ENCODE data around the gene ROS1.

ROS1 gene

GRCh38 chr6:117276778-117277316 is 148.9 kb downstream of the ROS1 start:
- Histone ChIP-seq H2BK5ac (ENCODE audit: low read length) (no peak overlapping the region), H3K4me1 (ENCODE audit: control insufficient read depth, low read depth, low read length) (no peaks in the 10 kb centered on the region), H3K4ac (ENCODE audit: low read depth, low read length) (no peak overlapping the region), H3K4me3 (ENCODE audit: low read length) (no peak overlapping the region), H3K27ac (ENCODE audit: low read depth, low read length) (no peak overlapping the region), H3K4me2 (ENCODE audit: low read length) (no peak overlapping the region), H3K9ac (ENCODE audit: low read length) (no peak overlapping the region), H2BK15ac (replicated peaks; ENCODE audit: low read depth) (no peak overlapping the region), H2BK120ac (ENCODE audit: low read depth, low read length) (no peak overlapping the region), H3K56ac (ENCODE audit: low read length) (no peak overlapping the region), H3K18ac (ENCODE audit: low read length) (no peak overlapping the region), H3K23ac (ENCODE audit: low read length) (no peak overlapping the region), H2AK5ac (ENCODE audit: low read length) (no peak overlapping the region), H3K36me3 (ENCODE audit: control insufficient read depth, insufficient read depth, low read length) (no peaks in the 10 kb centered on the region), H3K79me1 (ENCODE audit: low read length) (no peaks in the 10 kb centered on the region), H3K27me3 (ENCODE audit: insufficient read depth, low read length, poor library complexity) (peaks cover 8% of the 10 kb centered on the region), H4K8ac (ENCODE audit: low read depth, low read length) (no peak overlapping the region), H3K79me2 (ENCODE audit: control insufficient read depth, insufficient read depth, low read length) (no peaks in the 10 kb centered on the region), H4K5ac (ENCODE audit: low read length) (no peak overlapping the region)
- no CpG with 5 or more reads among the region's 10 CpGs for WGBS (ENCODE audit: extremely low coverage, insufficient coverage, low lambda C conversion rate)
- no peak for DNase-seq

- H2BK5ac ChIP-seq (ENCODE audit: low read length), result no peak overlapping the region
- no peaks in the 10 kb centered on the region for H3K79me2 ChIP-seq (ENCODE audit: control insufficient read depth, insufficient read depth, low read length)
These were observed 150.0 kb downstream of the ROS1 start for GRCh38 chr6:117275711-117276110.

GRCh38 chr6:117275205-117275604 is 150.5 kb downstream of the ROS1 start:
- no peak overlapping the region for H4K5ac ChIP-seq (ENCODE audit: low read length)
- H4K8ac ChIP-seq (ENCODE audit: low read depth, low read length), result no peak overlapping the region
- H3K18ac ChIP-seq (ENCODE audit: low read length), result no peak overlapping the region
- WGBS (ENCODE audit: extremely low coverage, insufficient coverage, low lambda C conversion rate), result no CpG with 5 or more reads among the region's 9 CpGs
- H3K4me1 ChIP-seq (ENCODE audit: control insufficient read depth, low read depth, low read length), result no peaks in the 10 kb centered on the region
- no peak overlapping the region for H3K23ac ChIP-seq (ENCODE audit: low read length)
- no peak overlapping the region for H3K56ac ChIP-seq (ENCODE audit: low read length)
- H3K36me3 ChIP-seq (ENCODE audit: control insufficient read depth, insufficient read depth, low read length), result no peaks in the 10 kb centered on the region
- no peak overlapping the region for H3K4me2 ChIP-seq (ENCODE audit: low read length)
- no peaks in the 10 kb centered on the region for H3K79me1 ChIP-seq (ENCODE audit: low read length)
- no peak overlapping the region for H2BK5ac ChIP-seq (ENCODE audit: low read length)
- H3K4ac ChIP-seq (ENCODE audit: low read depth, low read length), result no peak overlapping the region
- H2BK120ac ChIP-seq (ENCODE audit: low read depth, low read length), result no peak overlapping the region
- H2BK15ac ChIP-seq (replicated peaks; ENCODE audit: low read depth), result no peak overlapping the region
- H3K27me3 ChIP-seq (ENCODE audit: insufficient read depth, low read length, poor library complexity), result peaks cover 18% of the 10 kb centered on the region
- no peak overlapping the region for H3K27ac ChIP-seq (ENCODE audit: low read depth, low read length)
- no peak overlapping the region for H3K4me3 ChIP-seq (ENCODE audit: low read length)
- no peak overlapping the region for H3K9ac ChIP-seq (ENCODE audit: low read length)
- no peak for DNase-seq
- no peak overlapping the region for H2AK5ac ChIP-seq (ENCODE audit: low read length)
- no peaks in the 10 kb centered on the region for H3K79me2 ChIP-seq (ENCODE audit: control insufficient read depth, insufficient read depth, low read length)

More at GRCh38 chr6:117275711-117276110, 150.0 kb downstream of the ROS1 start:
- no peak overlapping the region for H3K27ac ChIP-seq (ENCODE audit: low read depth, low read length)
- peaks cover 14% of the 10 kb centered on the region for H3K27me3 ChIP-seq (ENCODE audit: insufficient read depth, low read length, poor library complexity)
- no peak for DNase-seq
- no peak overlapping the region for H3K9ac ChIP-seq (ENCODE audit: low read length)
- no peak overlapping the region for H3K4me3 ChIP-seq (ENCODE audit: low read length)
- H4K5ac ChIP-seq (ENCODE audit: low read length), result no peak overlapping the region
- H3K23ac ChIP-seq (ENCODE audit: low read length), result no peak overlapping the region
- no peak overlapping the region for H2BK120ac ChIP-seq (ENCODE audit: low read depth, low read length)
- no peak overlapping the region for H3K4me2 ChIP-seq (ENCODE audit: low read length)
- H3K79me1 ChIP-seq (ENCODE audit: low read length), result no peaks in the 10 kb centered on the region
- no peak overlapping the region for H2AK5ac ChIP-seq (ENCODE audit: low read length)
- H3K56ac ChIP-seq (ENCODE audit: low read length), result no peak overlapping the region
- H4K8ac ChIP-seq (ENCODE audit: low read depth, low read length), result no peak overlapping the region
- no CpG with 5 or more reads among the region's 5 CpGs for WGBS (ENCODE audit: extremely low coverage, insufficient coverage, low lambda C conversion rate)
- no peak overlapping the region for H2BK15ac ChIP-seq (replicated peaks; ENCODE audit: low read depth)
- no peak overlapping the region for H3K4ac ChIP-seq (ENCODE audit: low read depth, low read length)
- H3K4me1 ChIP-seq (ENCODE audit: control insufficient read depth, low read depth, low read length), result no peaks in the 10 kb centered on the region
- H3K18ac ChIP-seq (ENCODE audit: low read length), result no peak overlapping the region
- no peaks in the 10 kb centered on the region for H3K36me3 ChIP-seq (ENCODE audit: control insufficient read depth, insufficient read depth, low read length)

GRCh38 chr6:117272891-117273290 is 152.9 kb downstream of the ROS1 start:
- H3K4me2 ChIP-seq (ENCODE audit: low read length), result no peak overlapping the region
- H4K8ac ChIP-seq (ENCODE audit: low read depth, low read length), result no peak overlapping the region
- no peak overlapping the region for H4K5ac ChIP-seq (ENCODE audit: low read length)
- H3K9ac ChIP-seq (ENCODE audit: low read length), result no peak overlapping the region
- H3K27me3 ChIP-seq (ENCODE audit: insufficient read depth, low read length, poor library complexity), result peaks cover 39% of the 10 kb centered on the region
- H3K4me1 ChIP-seq (ENCODE audit: control insufficient read depth, low read depth, low read length), result no peaks in the 10 kb centered on the region
- no peak overlapping the region for H2BK120ac ChIP-seq (ENCODE audit: low read depth, low read length)
- H3K4me3 ChIP-seq (ENCODE audit: low read length), result no peak overlapping the region
- no peaks in the 10 kb centered on the region for H3K79me2 ChIP-seq (ENCODE audit: control insufficient read depth, insufficient read depth, low read length)
- no peaks in the 10 kb centered on the region for H3K79me1 ChIP-seq (ENCODE audit: low read length)
- DNase-seq, result no peak
- H3K56ac ChIP-seq (ENCODE audit: low read length), result no peak overlapping the region
- H3K4ac ChIP-seq (ENCODE audit: low read depth, low read length), result no peak overlapping the region
- no peak overlapping the region for H3K27ac ChIP-seq (ENCODE audit: low read depth, low read length)
- no peak overlapping the region for H2AK5ac ChIP-seq (ENCODE audit: low read length)
- no peak overlapping the region for H2BK5ac ChIP-seq (ENCODE audit: low read length)
- no peak overlapping the region for H3K18ac ChIP-seq (ENCODE audit: low read length)
- no peak overlapping the region for H2BK15ac ChIP-seq (replicated peaks; ENCODE audit: low read depth)
- H3K23ac ChIP-seq (ENCODE audit: low read length), result no peak overlapping the region
- H3K36me3 ChIP-seq (ENCODE audit: control insufficient read depth, insufficient read depth, low read length), result no peaks in the 10 kb centered on the region
- WGBS (ENCODE audit: extremely low coverage, insufficient coverage, low lambda C conversion rate), result no CpG with 5 or more reads among the region's 1 CpG

DNA sequence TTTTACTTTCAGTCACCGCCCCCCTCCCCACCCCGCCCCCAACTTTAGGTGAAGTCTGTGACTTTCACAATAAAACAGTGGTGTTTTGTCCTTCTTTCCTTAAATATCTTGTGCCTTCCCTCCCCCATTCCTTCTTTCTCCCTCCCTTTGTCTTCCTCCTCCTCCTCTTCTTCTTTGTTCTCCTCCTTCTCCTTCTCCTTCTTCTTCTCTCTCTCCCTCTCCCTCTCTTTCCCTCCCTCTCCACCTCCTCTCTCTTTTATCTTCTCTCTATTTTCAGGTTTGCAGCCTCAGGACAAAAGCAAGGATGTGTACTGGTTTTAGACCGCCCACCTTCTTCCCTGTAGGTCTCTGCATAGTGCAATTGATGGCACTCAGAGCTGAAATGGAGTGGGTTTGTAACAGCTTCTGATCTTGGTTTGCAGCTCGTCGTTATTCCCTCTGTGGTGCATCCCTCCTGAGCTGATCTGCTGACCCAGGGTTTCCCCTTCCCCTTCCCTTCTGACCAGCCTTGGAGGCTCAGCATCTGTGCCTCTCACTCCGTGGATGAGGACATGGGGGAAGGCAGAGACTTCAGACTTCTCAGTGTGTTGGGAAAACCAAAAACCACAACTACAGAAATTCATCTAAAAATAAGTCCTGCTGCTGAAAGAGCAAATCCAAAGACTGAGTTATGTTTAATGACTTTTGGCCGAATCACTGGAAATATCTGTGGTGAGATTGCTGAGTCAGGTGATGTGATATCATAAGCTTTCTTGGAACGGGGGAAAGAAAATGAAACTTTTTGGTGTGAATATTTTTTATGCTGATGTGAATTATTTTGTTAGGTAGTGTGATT is 153.5 kb downstream of the ROS1 start:
- DNase-seq, result no peak
- no peak overlapping the region for H3K9ac ChIP-seq (ENCODE audit: low read length)
- no peak overlapping the region for H2AK5ac ChIP-seq (ENCODE audit: low read length)
- whole genome bisulfite sequencing (ENCODE audit: extremely low coverage, insufficient coverage, low lambda C conversion rate), result no CpG with 5 or more reads among the region's 8 CpGs
- H4K5ac ChIP-seq (ENCODE audit: low read length), result no peak overlapping the region
- H3K4me2 ChIP-seq (ENCODE audit: low read length), result no peak overlapping the region
- H2BK120ac ChIP-seq (ENCODE audit: low read depth, low read length), result no peak overlapping the region
- H3K79me2 ChIP-seq (ENCODE audit: control insufficient read depth, insufficient read depth, low read length), result no peaks in the 10 kb centered on the region
- H3K27ac ChIP-seq (ENCODE audit: low read depth, low read length), result no peak overlapping the region
- H3K27me3 ChIP-seq (ENCODE audit: insufficient read depth, low read length, poor library complexity), result peaks cover 45% of the 10 kb centered on the region
- H3K4ac ChIP-seq (ENCODE audit: low read depth, low read length), result no peak overlapping the region
- no peaks in the 10 kb centered on the region for H3K79me1 ChIP-seq (ENCODE audit: low read length)
- H3K56ac ChIP-seq (ENCODE audit: low read length), result no peak overlapping the region
- no peaks in the 10 kb centered on the region for H3K4me1 ChIP-seq (ENCODE audit: control insufficient read depth, low read depth, low read length)
- no peak overlapping the region for H3K23ac ChIP-seq (ENCODE audit: low read length)
- no peak overlapping the region for H3K4me3 ChIP-seq (ENCODE audit: low read length)
- H3K36me3 ChIP-seq (ENCODE audit: control insufficient read depth, insufficient read depth, low read length), result no peaks in the 10 kb centered on the region
- no peak overlapping the region for H3K18ac ChIP-seq (ENCODE audit: low read length)
- no peak overlapping the region for H2BK5ac ChIP-seq (ENCODE audit: low read length)
- no peak overlapping the region for H4K8ac ChIP-seq (ENCODE audit: low read depth, low read length)
- H2BK15ac ChIP-seq (replicated peaks; ENCODE audit: low read depth), result no peak overlapping the region
